OCI-LY1 (cell line): ENCODE measurements around the gene PLA2G12A.

Experiments
- CTCF ChIP-seq: fragments of 200-600 bp; sonication (generic), shearing (Covaris generic); IDR thresholded peaks from 2 replicates; pipeline ENCODE4 v1.5.1; 2017; ENCODE audit warnings: mild to moderate bottlenecking, antibody characterized with exemption, low read length, moderate library complexity, mixed read lengths
- EZH2 ChIP-seq: fragments of 200-600 bp; sonication (generic), shearing (Covaris generic); IDR thresholded peaks from 2 replicates; pipeline ENCODE4 v1.8.0; 2017; ENCODE audit warnings: borderline replicate concordance, mixed run types, mild to moderate bottlenecking, antibody characterized with exemption, low read length, moderate library complexity, mixed read lengths

GRCh38 chr4:109671350-109671749 is 58.5 kb downstream of the PLA2G12A start:
- TF ChIP-seq CTCF (no peak), EZH2 (no peak)
